Body of pancreas (tissue), 4 donors: ENCODE measurements around the gene PPME1.

Experiments
- CTCF ChIP-seq, 7 experiments: fragments of 450-650 bp in 4 of 7; fragments of 200-600 bp in 3 of 7; sonication (generic) in 3 of 7; IDR thresholded peaks; one replicate each; pipeline ENCODE4 v1.5.1; 2016 to 2019; ENCODE audit warnings: antibody characterized with exemption in 7 of 7
- POLR2A ChIP-seq, 3 donors: fragments of 450-650 bp; IDR thresholded peaks; one replicate each; pipeline ENCODE4 v1.6.1; 2016; ENCODE audit warnings: antibody characterized with exemption in 3 of 3, mild to moderate bottlenecking in 2 of 3

GRCh38 chr11:74268456-74268855 lies 97.4 kb downstream of the PPME1 start:
- TF ChIP-seq CTCF (IDR thresholded peaks at IDR 0.05) (no peak), POLR2A (IDR thresholded peaks at IDR 0.05) (no peak)
